Measurements from ENCODE around the gene CLEC11A.

DNA sequence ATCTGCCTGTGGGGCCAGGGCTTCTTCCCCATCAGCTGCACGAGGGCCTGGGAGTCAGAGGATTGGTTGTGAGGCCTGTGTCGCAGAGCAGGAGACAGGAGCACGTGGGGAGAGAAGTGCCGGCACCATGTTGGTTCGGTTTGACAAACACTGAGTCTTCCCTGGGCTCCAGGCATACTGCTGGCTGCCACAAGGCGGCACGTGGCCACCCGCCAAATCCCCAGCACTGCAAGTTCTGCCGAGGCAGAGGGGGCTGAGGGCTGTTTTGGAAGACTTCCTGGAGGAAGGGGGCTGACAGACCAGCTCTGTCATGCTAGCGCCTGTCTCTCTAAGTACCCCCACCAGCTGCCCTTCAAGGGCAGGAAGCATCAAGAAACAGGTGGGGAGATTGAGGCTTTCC, 13.1 kb upstream of the CLEC11A start:
- TF ChIP-seq CTCF (IDR thresholded peaks at IDR 0.05; ENCODE audit: low read depth, low read length, missing input control) (no peak), RAD21 (IDR thresholded peaks at IDR 0.05) (no peak), RXRA (IDR thresholded peaks at IDR 0.05) (no peak), TAF1 (conservative IDR thresholded peaks at IDR 0.05) (no peak), JUND (IDR thresholded peaks at IDR 0.05) (no peak), YY1 (IDR thresholded peaks at IDR 0.05) (no peak), FOXA1 (IDR thresholded peaks at IDR 0.05) (no peak), SP1 (IDR thresholded peaks at IDR 0.05) (no peak), NR2F2 (IDR thresholded peaks at IDR 0.05) (no peak), EGR1 (IDR thresholded peaks at IDR 0.05; ENCODE audit: low read depth in 2 of 2) (no peak), GABPA (IDR thresholded peaks at IDR 0.05 in 1 of 2, conservative IDR thresholded peaks at IDR 0.05 in 1 of 2) (no peak)
- TF ChIP-seq, protein P1, sequence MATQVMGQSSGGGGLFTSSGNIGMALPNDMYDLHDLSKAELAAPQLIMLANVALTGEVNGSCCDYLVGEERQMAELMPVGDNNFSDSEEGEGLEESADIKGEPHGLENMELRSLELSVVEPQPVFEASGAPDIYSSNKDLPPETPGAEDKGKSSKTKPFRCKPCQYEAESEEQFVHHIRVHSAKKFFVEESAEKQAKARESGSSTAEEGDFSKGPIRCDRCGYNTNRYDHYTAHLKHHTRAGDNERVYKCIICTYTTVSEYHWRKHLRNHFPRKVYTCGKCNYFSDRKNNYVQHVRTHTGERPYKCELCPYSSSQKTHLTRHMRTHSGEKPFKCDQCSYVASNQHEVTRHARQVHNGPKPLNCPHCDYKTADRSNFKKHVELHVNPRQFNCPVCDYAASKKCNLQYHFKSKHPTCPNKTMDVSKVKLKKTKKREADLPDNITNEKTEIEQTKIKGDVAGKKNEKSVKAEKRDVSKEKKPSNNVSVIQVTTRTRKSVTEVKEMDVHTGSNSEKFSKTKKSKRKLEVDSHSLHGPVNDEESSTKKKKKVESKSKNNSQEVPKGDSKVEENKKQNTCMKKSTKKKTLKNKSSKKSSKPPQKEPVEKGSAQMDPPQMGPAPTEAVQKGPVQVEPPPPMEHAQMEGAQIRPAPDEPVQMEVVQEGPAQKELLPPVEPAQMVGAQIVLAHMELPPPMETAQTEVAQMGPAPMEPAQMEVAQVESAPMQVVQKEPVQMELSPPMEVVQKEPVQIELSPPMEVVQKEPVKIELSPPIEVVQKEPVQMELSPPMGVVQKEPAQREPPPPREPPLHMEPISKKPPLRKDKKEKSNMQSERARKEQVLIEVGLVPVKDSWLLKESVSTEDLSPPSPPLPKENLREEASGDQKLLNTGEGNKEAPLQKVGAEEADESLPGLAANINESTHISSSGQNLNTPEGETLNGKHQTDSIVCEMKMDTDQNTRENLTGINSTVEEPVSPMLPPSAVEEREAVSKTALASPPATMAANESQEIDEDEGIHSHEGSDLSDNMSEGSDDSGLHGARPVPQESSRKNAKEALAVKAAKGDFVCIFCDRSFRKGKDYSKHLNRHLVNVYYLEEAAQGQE (IDR thresholded peaks at IDR 0.05): no peak
- TF ChIP-seq, protein P2, sequence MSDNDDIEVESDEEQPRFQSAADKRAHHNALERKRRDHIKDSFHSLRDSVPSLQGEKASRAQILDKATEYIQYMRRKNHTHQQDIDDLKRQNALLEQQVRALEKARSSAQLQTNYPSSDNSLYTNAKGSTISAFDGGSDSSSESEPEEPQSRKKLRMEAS (IDR thresholded peaks at IDR 0.05): no peak

Measured in liver (tissue), 3 donors.